GM18502 (cell line): ENCODE measurements around the gene TFIP11.
A peak's percentile ranks its signal among the peaks of the same experiment; 100 is the strongest.

Source experiments
- ATAC-seq: cut with Tn5 transposase; IDR thresholded peaks from one replicate; pipeline ENCODE4 v1.9.1; 2021; ENCODE audit warnings: mild to moderate bottlenecking; ENCODE audit not compliant: unreplicated experiment, poor library complexity

TFIP11 gene

GRCh38 chr22:26512149-26512793 lies at the start of gene TFIP11:
TSS of gene TFIP11 (minus strand) at chr22:26512473. CDS start at chr22:26510272, 2,201 bp downstream.
- ATAC-seq = peak; percentile 89

- ATAC-seq = no peak
These were observed 49.6 kb upstream of the TFIP11 start for GRCh38 chr22:26561756-26562417.

GRCh38 chr22:26559961-26560575 lies 47.8 kb upstream of the TFIP11 start:
- ATAC-seq = no peak

- no peak for ATAC-seq
These were observed 46.1 kb upstream of the TFIP11 start for GRCh38 chr22:26558248-26558895.

GRCh38 chr22:26556904-26557303 lies 44.6 kb upstream of the TFIP11 start:
- ATAC-seq = no peak

GRCh38 chr22:26555478-26555877 lies 43.2 kb upstream of the TFIP11 start:
- no peak for ATAC-seq

- ATAC-seq = no peak
These were observed 42.7 kb upstream of the TFIP11 start for GRCh38 chr22:26554956-26555355.

GRCh38 chr22:26553056-26553752 lies 40.9 kb upstream of the TFIP11 start:
- ATAC-seq = no peak

- no peak for ATAC-seq
These were observed 40.2 kb upstream of the TFIP11 start for GRCh38 chr22:26552466-26552865.

- ATAC-seq = no peak
These were observed 39.3 kb upstream of the TFIP11 start for GRCh38 chr22:26551568-26551967.

GRCh38 chr22:26550498-26551033 lies 38.3 kb upstream of the TFIP11 start:
- ATAC-seq = no peak

- no peak for ATAC-seq
These were observed 37.7 kb upstream of the TFIP11 start for GRCh38 chr22:26549902-26550497.

GRCh38 chr22:26548984-26549383 lies 36.7 kb upstream of the TFIP11 start:
- ATAC-seq = no peak

- no peak for ATAC-seq
These were observed 36.0 kb upstream of the TFIP11 start for GRCh38 chr22:26548303-26548702.

GRCh38 chr22:26547837-26548236 lies 35.6 kb upstream of the TFIP11 start:
- ATAC-seq = no peak

- no peak for ATAC-seq
These were observed 35.2 kb upstream of the TFIP11 start for GRCh38 chr22:26547426-26547825.

- no peak for ATAC-seq
These were observed 34.0 kb upstream of the TFIP11 start for GRCh38 chr22:26546282-26546681.

GRCh38 chr22:26545827-26546226 lies 33.6 kb upstream of the TFIP11 start:
- no peak for ATAC-seq

GRCh38 chr22:26545385-26545784 lies 33.1 kb upstream of the TFIP11 start:
- ATAC-seq = no peak

- no peak for ATAC-seq
These were observed 32.2 kb upstream of the TFIP11 start for GRCh38 chr22:26544489-26544888.
